SU-DHL-6 (cell line): Measurements from ENCODE around the gene POU6F1.

Experiments
- H2AFZ ChIP-seq: fragments of 200-600 bp; sonication (generic); 2 replicates; pipeline ENCODE4 v1.6.1; 2014; ENCODE audit warnings: low read depth, mild to moderate bottlenecking, moderate library complexity, mixed read lengths, antibody characterized with exemption, low read length; ENCODE audit not compliant: severe bottlenecking
- H3F3A ChIP-seq: fragments of 200-600 bp; shearing (Covaris generic); 2 replicates; pipeline ENCODE4 v1.6.0; 2016; ENCODE audit warnings: antibody characterized with exemption, mild to moderate bottlenecking; ENCODE audit not compliant: insufficient read depth
- H3K27ac ChIP-seq: fragments of 200-600 bp; sonication (generic); 2 replicates; pipeline ENCODE4 v1.5.1; 2016; ENCODE audit warnings: low read depth, mild to moderate bottlenecking, low read length, moderate library complexity, mixed read lengths
- H3K27me3 ChIP-seq: fragments of 200-600 bp; sonication (generic), shearing (Covaris generic); 2 replicates; pipeline ENCODE4 v1.6.0; 2014; ENCODE audit warnings: mild to moderate bottlenecking, low read length
- H3K36me3 ChIP-seq: fragments of 200-600 bp; sonication (generic); 2 replicates; pipeline ENCODE4 v1.6.1; 2014; ENCODE audit warnings: mild to moderate bottlenecking, low read length, mixed read lengths
- H3K4me2 ChIP-seq: fragments of 300-600, 200-600 bp; shearing (Covaris generic), sonication (generic); 2 replicates; pipeline ENCODE4 v1.6.0; 2014; ENCODE audit warnings: low read length, low read depth, mild to moderate bottlenecking; ENCODE audit not compliant: poor library complexity, severe bottlenecking
- H3K4me3 ChIP-seq: fragments of 200-600 bp; sonication (generic); 2 replicates; pipeline ENCODE4 v1.5.1; 2014; ENCODE audit warnings: antibody characterized with exemption, low read length, mild to moderate bottlenecking, mixed read lengths; ENCODE audit not compliant: insufficient read depth, poor library complexity, severe bottlenecking
- H3K79me2 ChIP-seq: fragments of 200-600 bp; sonication (generic); 2 replicates; pipeline ENCODE4 v1.6.1; 2014; ENCODE audit warnings: mild to moderate bottlenecking, low read length, moderate library complexity; ENCODE audit not compliant: insufficient read depth
- H3K9ac ChIP-seq: fragments of 200-600 bp; sonication (generic); 2 replicates; pipeline ENCODE4 v1.7.0; 2014; ENCODE audit warnings: mild to moderate bottlenecking, low read length
- H3K9me2 ChIP-seq: fragments of 200-600 bp; sonication (generic); replicated peaks from 2 replicates; pipeline ENCODE4 v1.6.1; 2014; ENCODE audit warnings: low read length; ENCODE audit not compliant: insufficient read depth
- H3K9me3 ChIP-seq: fragments of 200-600 bp; sonication (generic); 2 replicates; pipeline ENCODE4 v1.6.1; 2014; ENCODE audit warnings: low read length, mixed read lengths; ENCODE audit not compliant: insufficient read depth
- H4K20me1 ChIP-seq: fragments of 200-600 bp; sonication (generic); 2 replicates; pipeline ENCODE4 v1.6.1; 2014; ENCODE audit warnings: low read depth, mild to moderate bottlenecking, antibody characterized with exemption, low read length, moderate library complexity, mixed read lengths
- CTCF ChIP-seq: fragments of 200-600 bp; sonication (generic); IDR thresholded peaks from one replicate; pipeline ENCODE4 v1.5.1; 2017; ENCODE audit warnings: antibody characterized with exemption, mild to moderate bottlenecking, low read length, moderate library complexity; ENCODE audit not compliant: insufficient read depth, poor library complexity, severe bottlenecking
- EZH2phosphoT487 ChIP-seq: fragments of 200-600 bp; sonication (generic), shearing (Covaris generic); conservative IDR thresholded peaks from 2 replicates; pipeline ENCODE4 v1.6.1; 2018; ENCODE audit warnings: mild to moderate bottlenecking, antibody characterized with exemption, low read length, moderate library complexity, mixed read lengths

The POU6F1 gene

GRCh38 chr12:51152953-51153352, 64.9 kb downstream of the POU6F1 start:
- H3K27me3 ChIP-seq: no peaks in the 10 kb centered on the region
- TF ChIP-seq EZH2phosphoT487: no peak
- TF ChIP-seq CTCF: no peak
- no peak overlapping the region for H3K27ac ChIP-seq
- no peak overlapping the region for H3K4me3 ChIP-seq
- no peak overlapping the region for H3K4me2 ChIP-seq
- H3F3A ChIP-seq: no peaks in the 10 kb centered on the region
- H3K79me2 ChIP-seq: peaks cover 5% of the 10 kb centered on the region; the same call in 1 of the 2 replicates
- no peaks in the 10 kb centered on the region for H3K36me3 ChIP-seq
- H3K9me3 ChIP-seq: no peaks in the 10 kb centered on the region
- no peaks in the 10 kb centered on the region for H4K20me1 ChIP-seq
- H3K9me2 ChIP-seq: no peaks in the 10 kb centered on the region
- H2AFZ ChIP-seq: no peak overlapping the region
- H3K9ac ChIP-seq: no peak overlapping the region

DNA sequence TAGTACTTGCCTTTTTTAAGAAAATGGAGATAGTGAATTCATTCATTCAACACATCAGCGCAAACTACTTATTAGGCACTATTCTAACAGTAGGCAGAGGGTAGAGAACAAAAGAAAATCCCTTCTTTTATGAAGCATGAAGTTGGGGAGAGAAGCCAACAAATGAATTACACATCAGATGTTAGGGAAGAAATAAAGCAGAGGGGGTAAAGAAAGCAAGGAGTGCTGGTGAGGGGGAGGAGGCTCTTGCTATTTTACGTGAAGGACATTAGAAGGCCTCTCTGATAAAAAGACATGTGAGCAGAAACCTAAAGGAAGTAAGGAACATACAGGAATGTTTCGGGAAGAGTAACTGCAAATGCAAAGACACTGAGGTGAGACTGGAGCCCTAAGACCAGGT, 67.1 kb downstream of the POU6F1 start:
- H3K9ac ChIP-seq: no peak overlapping the region
- no peak overlapping the region for H2AFZ ChIP-seq

DNA sequence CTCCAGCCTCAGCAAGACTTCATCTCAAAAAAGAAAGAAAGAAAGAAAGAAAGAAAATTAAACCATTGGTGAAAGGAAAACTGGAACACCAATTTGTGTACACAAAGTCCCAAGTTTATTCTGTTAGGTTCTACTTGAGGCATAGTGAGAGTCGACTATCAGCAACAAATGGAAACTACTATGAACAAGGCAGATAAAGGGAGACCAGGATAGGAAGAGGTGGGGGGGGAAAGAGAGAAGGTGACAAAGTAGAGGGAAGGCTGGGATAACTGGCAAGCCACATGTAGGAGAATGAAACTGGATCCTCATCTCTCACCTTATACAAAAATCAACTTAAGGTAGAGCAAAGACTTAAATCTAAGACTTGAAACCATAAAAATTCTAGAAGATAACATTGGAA, 70.6 kb downstream of the POU6F1 start:
- no peak overlapping the region for H3K9ac ChIP-seq
- H4K20me1 ChIP-seq: no peaks in the 10 kb centered on the region
- TF ChIP-seq EZH2phosphoT487 (no peak), CTCF (no peak)
- H3K27ac ChIP-seq: no peak overlapping the region
- no peaks in the 10 kb centered on the region for H3K9me2 ChIP-seq
- no peaks in the 10 kb centered on the region for H3K36me3 ChIP-seq
- H2AFZ ChIP-seq: no peak overlapping the region
- no peaks in the 10 kb centered on the region for H3K27me3 ChIP-seq
- H3K9me3 ChIP-seq: no peaks in the 10 kb centered on the region
- no peaks in the 10 kb centered on the region for H3F3A ChIP-seq
- H3K4me3 ChIP-seq: no peak overlapping the region
- peaks cover 18% of the 10 kb centered on the region; the same call in 1 of the 2 replicates for H3K79me2 ChIP-seq
- H3K4me2 ChIP-seq: no peak overlapping the region

More for the DNA sequence above, 67.1 kb downstream of the POU6F1 start:
- Histone ChIP-seq H3K4me2 (no peak overlapping the region), H3K27ac (no peak overlapping the region), H3K9me2 (no peaks in the 10 kb centered on the region), H3K9me3 (no peaks in the 10 kb centered on the region), H3K79me2 (peaks cover 8% of the 10 kb centered on the region; the same call in 1 of the 2 replicates), H3K36me3 (no peaks in the 10 kb centered on the region), H3K27me3 (no peaks in the 10 kb centered on the region), H4K20me1 (no peaks in the 10 kb centered on the region), H3F3A (no peaks in the 10 kb centered on the region), H3K4me3 (no peak overlapping the region)
- TF ChIP-seq EZH2phosphoT487: no peak
- no peak for TF ChIP-seq CTCF
